GM23338 (cell line): ENCODE results near the gene DYNC1LI2.

Experiments used
- CREB1 ChIP-seq: fragments of 250-450 bp; sonication (Bioruptor Pico); IDR thresholded peaks from 2 replicates; pipeline ENCODE4 v1.5.0; 2020; ENCODE audit warnings: low read depth, mild to moderate bottlenecking, moderate library complexity
- CTCF ChIP-seq, 2 experiments: fragments of 200-600 bp in 1 of 2; sonication (generic) in 1 of 2; conservative IDR thresholded peaks; 2 replicates each; pipeline versions ENCODE4 v1.5.1 to v1.6.1; 2016 to 2017; ENCODE audit warnings: antibody characterized with exemption in 2 of 2, low read depth in 2 of 2, mild to moderate bottlenecking in 2 of 2, moderate library complexity in 1 of 2
- ETS1 ChIP-seq: IDR thresholded peaks from 2 replicates; pipeline ENCODE4 v1.6.1; 2016; ENCODE audit warnings: antibody characterized with exemption
- EZH2 ChIP-seq: fragments of 200-600 bp; sonication (generic); IDR thresholded peaks from one replicate; pipeline ENCODE4 v1.8.0; 2017; ENCODE audit warnings: antibody characterized with exemption, mild to moderate bottlenecking, low read depth; ENCODE audit not compliant: unreplicated experiment
- EZH2phosphoT487 ChIP-seq: fragments of 200-600 bp; sonication (generic); IDR thresholded peaks from one replicate; pipeline ENCODE4 v1.8.1; 2018; ENCODE audit warnings: antibody characterized with exemption; ENCODE audit not compliant: unreplicated experiment
- JUNB ChIP-seq: IDR thresholded peaks from one replicate; pipeline ENCODE4 v1.6.1; 2016; ENCODE audit warnings: antibody characterized with exemption; ENCODE audit not compliant: unreplicated experiment
- POLR2AphosphoS5 ChIP-seq: IDR thresholded peaks from 2 replicates; pipeline ENCODE4 v1.6.1; 2016; ENCODE audit warnings: antibody characterized with exemption, low read depth
- REST ChIP-seq: IDR thresholded peaks from one replicate; pipeline ENCODE4 v1.6.1; 2018; ENCODE audit warnings: antibody characterized with exemption; ENCODE audit not compliant: unreplicated experiment
- STAT1 ChIP-seq: IDR thresholded peaks from one replicate; pipeline ENCODE4 v1.6.1; 2016; ENCODE audit warnings: antibody characterized with exemption; ENCODE audit not compliant: unreplicated experiment
- ZNF331 ChIP-seq: fragments of 250-450 bp; sonication (Bioruptor Pico); IDR thresholded peaks from 2 replicates; pipeline ENCODE4 v1.5.0; 2020; ENCODE audit warnings: low read depth, mild to moderate bottlenecking, moderate library complexity

- TF ChIP-seq CREB1, result no peak
- no peak for TF ChIP-seq CTCF (conservative IDR thresholded peaks at IDR 0.05; ENCODE audit: low read depth in 2 of 2)
- no peak for TF ChIP-seq POLR2AphosphoS5
- no peak for TF ChIP-seq EZH2
- no peak for TF ChIP-seq STAT1
- no peak for TF ChIP-seq REST
- TF ChIP-seq ETS1, result no peak
- no peak for TF ChIP-seq ZNF331 (CRISPR knock-in tag)
- TF ChIP-seq EZH2phosphoT487, result no peak
- TF ChIP-seq JUNB, result no peak
Measured at GRCh38 chr16:66701026-66701425, 50.4 kb downstream of the DYNC1LI2 start.
